ENCODE data around the gene NPW.
"Not testable (repeated sequence)": the region's sequence is repeated elsewhere in the genome, so short reads cannot be mapped to it uniquely, and the experiment has no call there.

NPW gene

DNA sequence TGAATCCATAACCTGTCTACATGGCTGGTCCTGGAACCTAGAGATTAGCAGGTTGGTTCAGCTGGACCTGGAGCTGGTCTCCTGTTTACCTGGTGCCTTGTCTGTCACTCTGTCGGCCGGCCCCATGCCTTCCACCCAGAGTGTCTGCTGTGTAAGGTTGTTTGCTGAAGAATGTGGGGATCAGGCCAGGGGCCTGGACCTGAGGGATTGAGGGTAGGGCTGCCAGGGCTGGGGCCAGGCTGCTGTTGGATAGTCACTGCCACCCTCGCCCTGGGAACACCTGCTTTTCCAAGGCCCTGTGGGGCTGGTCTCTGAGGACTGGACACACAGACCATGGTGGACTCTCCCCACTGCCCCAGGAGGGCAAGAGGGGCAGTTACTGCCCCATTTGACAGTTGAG is 8.6 kb downstream of the NPW start:
- no peak for TF ChIP-seq CTCF (conservative IDR thresholded peaks at IDR 0.05)
- H3K27ac ChIP-seq: peak overlapping the region; percentile 79

DNA sequence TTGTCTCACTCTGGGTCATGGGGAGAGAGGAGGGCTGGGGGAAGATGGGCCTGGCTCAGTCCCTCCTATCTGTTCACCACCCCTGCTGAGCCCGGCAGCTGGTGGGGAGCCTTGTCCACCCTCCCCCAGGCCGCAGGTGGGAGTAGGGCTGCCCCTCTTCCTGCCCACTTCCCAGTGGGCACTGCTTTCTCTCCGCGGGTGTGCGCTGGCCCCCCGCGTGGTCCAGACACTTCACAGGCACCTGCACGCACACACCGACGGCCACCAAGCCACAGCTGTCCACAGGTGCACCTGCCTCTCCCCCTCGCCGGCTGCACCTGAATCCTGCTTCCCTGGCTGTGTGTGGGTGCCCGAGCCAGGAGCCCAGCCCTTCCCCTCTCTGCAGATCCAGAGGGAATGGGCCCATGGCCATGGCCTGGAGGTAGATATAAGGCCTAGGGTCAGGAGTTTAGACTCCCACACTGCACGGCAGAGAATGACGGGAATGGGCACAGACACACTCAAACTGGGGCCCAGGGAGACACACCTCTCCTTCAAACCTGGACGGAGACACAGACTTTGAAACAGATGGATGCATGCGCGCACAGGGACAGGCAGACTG is 9.1 kb downstream of the NPW start:
- H3K27ac ChIP-seq: no peak overlapping the region; the same call in 1 of the 2 replicates
- TF ChIP-seq CTCF (conservative IDR thresholded peaks at IDR 0.05): no peak

GRCh38 chr16:2029350-2029749 is 9.8 kb downstream of the NPW start:
- H3K27ac ChIP-seq: no peak overlapping the region

GRCh38 chr16:2030036-2030435 is 10.5 kb downstream of the NPW start:
- TF ChIP-seq CTCF (conservative IDR thresholded peaks at IDR 0.05): no peak
- H3K27ac ChIP-seq: no peak overlapping the region

More at GRCh38 chr16:2029350-2029749, 9.8 kb downstream of the NPW start:
- no peak for TF ChIP-seq CTCF (conservative IDR thresholded peaks at IDR 0.05)

GRCh38 chr16:2031081-2031577 is 11.5 kb downstream of the NPW start:
- H3K27ac ChIP-seq: no peak overlapping the region
- no peak for TF ChIP-seq CTCF (conservative IDR thresholded peaks at IDR 0.05)

- no peak for TF ChIP-seq CTCF (conservative IDR thresholded peaks at IDR 0.05)
- H3K27ac ChIP-seq: no peak overlapping the region
These were observed 12.9 kb downstream of the NPW start for GRCh38 chr16:2032285-2033056.

GRCh38 chr16:2033057-2033908 is 13.7 kb downstream of the NPW start:
- H3K27ac ChIP-seq: no peak overlapping the region
- TF ChIP-seq CTCF (conservative IDR thresholded peaks at IDR 0.05): no peak

- not testable (repeated sequence) for H3K27ac ChIP-seq
These were observed 14.5 kb downstream of the NPW start for GRCh38 chr16:2033909-2034695.

All from VCaP (cell line).